Colonic mucosa (tissue), 4 donors: Measurements from ENCODE around the gene ARID5B. TPM values are rescaled to one million over a fixed set of nuclear protein-coding genes. Genes with fewer than 3 reads are reported as not detected.

Source experiments
- DNase-seq: peaks from one replicate; pipeline ENCODE4 v3.0.0-alpha.2; 2020
- H3K27ac ChIP-seq: fragments of 200-600 bp; one replicate; pipeline ENCODE4 v1.8.0; 2021
- H3K27me3 ChIP-seq: fragments of 200-600 bp; one replicate; pipeline ENCODE4 v1.8.0; 2021
- H3K36me3 ChIP-seq: fragments of 200-600 bp; one replicate; pipeline ENCODE4 v1.8.0; 2021
- H3K4me1 ChIP-seq: fragments of 200-600 bp; one replicate; pipeline ENCODE4 v1.8.0; 2021; ENCODE audit warnings: mild to moderate bottlenecking
- H3K4me3 ChIP-seq: fragments of 200-600 bp; one replicate; pipeline ENCODE4 v1.8.0; 2021
- H3K9ac ChIP-seq, 2 donors: one replicate each; pipeline ENCODE4 v1.7.0; 2013; ENCODE audit warnings: control low read depth in 2 of 2, low read depth in 2 of 2, low read length in 2 of 2
- H3K9me3 ChIP-seq: fragments of 200-600 bp; one replicate; pipeline ENCODE4 v1.8.0; 2021
- intact Hi-C: fragments of 100-400 bp; cut with DNase I; formaldehyde crosslinking; loops from one replicate; pipeline ENCODE4 v1.14.1; 2022
- total RNA-seq, 2 donors: library from RNA; stranded (reverse); fragmentation: NEBNext Ultra II Directional in 1 of 2; extraction: Animal tissue kit (Norgen Biotek cat#: 25700) in 1 of 2; gene quantifications; one replicate each; pipeline ENCODE4 v1.2.1, GENCODE V29; 2021
- TF ChIP-seq, protein P1 (sequence below): fragments of 200-600 bp; IDR thresholded peaks from one replicate; pipeline ENCODE4 v1.8.0; 2022; ENCODE audit warnings: antibody characterized with exemption, mild to moderate bottlenecking
- donor health status: healthy.
- donor health status: DM: no; HTN: no; CAD: no.
- donor health status: DM: no; HTN: no; CAD: no.

Gene ARID5B
- total RNA-seq, 2 donors from 2014 or later, result 18.8 to 27.2 TPM

DNA sequence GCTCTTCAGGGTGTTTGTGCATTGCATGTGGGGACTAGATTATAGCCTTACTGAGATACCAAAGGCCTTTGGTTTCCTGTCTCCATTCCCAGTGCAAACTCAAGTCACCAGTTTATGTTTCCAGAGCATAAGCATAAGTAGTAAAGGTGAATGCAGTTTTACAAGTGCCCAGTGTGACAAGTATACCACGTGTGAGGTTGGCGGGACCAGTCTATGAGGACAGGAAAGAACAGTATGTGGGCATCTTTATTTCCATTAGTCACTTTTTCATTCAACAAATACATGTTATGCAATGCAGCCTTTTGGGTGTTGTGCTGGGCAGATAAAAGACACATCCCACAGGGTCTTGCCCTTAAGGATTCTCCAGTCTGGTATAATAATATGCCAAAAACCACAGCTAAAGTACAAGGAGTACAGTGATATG lies 146.5 kb downstream of the ARID5B start:
- peak; percentile 50 for DNase-seq
- Histone ChIP-seq H3K27ac (peak overlapping the region; percentile 79), H3K27me3 (no peaks in the 10 kb centered on the region), H3K4me3 (no peak overlapping the region), H3K9me3 (no peaks in the 10 kb centered on the region), H3K4me1 (peaks cover 4% of the 10 kb centered on the region), H3K9ac (peak overlapping the region in 1 of 2 donors; percentile 90), H3K36me3 (no peaks in the 10 kb centered on the region)
- TF ChIP-seq, protein P1, sequence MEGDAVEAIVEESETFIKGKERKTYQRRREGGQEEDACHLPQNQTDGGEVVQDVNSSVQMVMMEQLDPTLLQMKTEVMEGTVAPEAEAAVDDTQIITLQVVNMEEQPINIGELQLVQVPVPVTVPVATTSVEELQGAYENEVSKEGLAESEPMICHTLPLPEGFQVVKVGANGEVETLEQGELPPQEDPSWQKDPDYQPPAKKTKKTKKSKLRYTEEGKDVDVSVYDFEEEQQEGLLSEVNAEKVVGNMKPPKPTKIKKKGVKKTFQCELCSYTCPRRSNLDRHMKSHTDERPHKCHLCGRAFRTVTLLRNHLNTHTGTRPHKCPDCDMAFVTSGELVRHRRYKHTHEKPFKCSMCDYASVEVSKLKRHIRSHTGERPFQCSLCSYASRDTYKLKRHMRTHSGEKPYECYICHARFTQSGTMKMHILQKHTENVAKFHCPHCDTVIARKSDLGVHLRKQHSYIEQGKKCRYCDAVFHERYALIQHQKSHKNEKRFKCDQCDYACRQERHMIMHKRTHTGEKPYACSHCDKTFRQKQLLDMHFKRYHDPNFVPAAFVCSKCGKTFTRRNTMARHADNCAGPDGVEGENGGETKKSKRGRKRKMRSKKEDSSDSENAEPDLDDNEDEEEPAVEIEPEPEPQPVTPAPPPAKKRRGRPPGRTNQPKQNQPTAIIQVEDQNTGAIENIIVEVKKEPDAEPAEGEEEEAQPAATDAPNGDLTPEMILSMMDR, result no peak
- intact Hi-C loops, result no loop called here

DNA sequence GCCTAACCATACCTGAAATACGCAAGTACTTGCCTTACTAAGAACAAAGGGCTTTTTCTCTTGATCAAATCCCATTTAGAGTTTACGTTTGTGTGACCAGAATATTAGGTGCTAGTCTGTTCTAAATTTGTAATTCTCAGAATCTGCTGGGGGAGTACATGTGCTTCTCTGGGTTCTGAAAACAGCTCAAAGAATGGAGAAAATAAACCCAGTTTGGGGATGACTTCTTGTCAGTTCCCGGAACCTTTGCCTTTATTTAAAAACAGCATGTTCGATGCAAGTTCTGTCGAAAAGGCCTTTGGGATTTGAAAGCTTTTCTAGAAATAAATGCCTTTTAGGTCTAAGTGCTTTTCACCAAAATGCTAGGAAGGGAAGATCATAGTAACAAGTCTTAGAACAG lies 147.0 kb downstream of the ARID5B start:
- H3K36me3 ChIP-seq, result no peaks in the 10 kb centered on the region
- peak overlapping the region; percentile 31 for H3K4me3 ChIP-seq
- H3K9ac ChIP-seq, result peak overlapping the region in 1 of 2 donors; percentile 90
- intact Hi-C loops, result no loop called here
- TF ChIP-seq, protein P1, result no peak
- no peaks in the 10 kb centered on the region for H3K9me3 ChIP-seq
- H3K4me1 ChIP-seq, result peaks cover 4% of the 10 kb centered on the region
- DNase-seq, result no peak
- H3K27me3 ChIP-seq, result no peaks in the 10 kb centered on the region
- peak overlapping the region; percentile 79 for H3K27ac ChIP-seq

DNA sequence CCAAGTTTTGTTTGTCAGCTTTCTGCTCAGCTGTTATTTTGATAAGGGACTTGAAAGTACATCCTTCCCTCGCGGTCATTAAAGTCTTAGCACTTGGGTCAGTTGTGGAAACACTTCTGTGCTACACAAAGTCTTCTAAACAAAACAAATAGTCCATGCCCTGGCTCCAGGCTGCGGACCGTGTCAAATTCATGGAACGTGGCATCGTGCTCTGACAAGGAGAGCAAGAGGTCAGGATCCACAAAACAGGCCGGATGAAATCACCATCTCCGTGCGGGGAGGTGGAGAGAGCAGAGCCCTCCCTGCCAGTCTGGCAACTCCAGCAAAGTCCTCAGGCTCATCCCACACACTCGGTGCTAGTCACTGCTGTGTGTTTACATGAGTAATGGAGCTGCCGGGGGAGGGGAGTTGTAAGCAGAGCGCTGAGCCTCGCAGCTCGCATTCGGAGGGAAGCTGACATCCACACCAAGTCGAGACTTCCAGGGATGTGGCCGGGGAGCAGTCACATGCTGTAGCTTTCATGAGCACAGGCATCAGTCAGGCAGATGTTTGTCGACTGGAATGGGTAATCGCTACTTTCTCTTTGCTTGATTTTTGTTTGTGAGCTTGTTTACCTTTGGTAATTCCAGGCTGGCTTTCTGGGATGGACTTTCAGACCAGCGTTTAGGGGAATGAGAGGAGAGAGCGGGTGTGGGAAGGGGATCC lies 147.6 kb downstream of the ARID5B start:
- Histone ChIP-seq H3K36me3 (no peaks in the 10 kb centered on the region), H3K27ac (peak overlapping the region; percentile 79), H3K4me1 (peaks cover 4% of the 10 kb centered on the region), H3K9me3 (no peaks in the 10 kb centered on the region), H3K27me3 (no peaks in the 10 kb centered on the region), H3K9ac (peak overlapping the region; percentile 79 to 90), H3K4me3 (peak overlapping the region; percentile 31)
- DNase-seq, result peak; percentile 80
- TF ChIP-seq, protein P1, result no peak
- intact Hi-C loops, result no loop called here

DNA sequence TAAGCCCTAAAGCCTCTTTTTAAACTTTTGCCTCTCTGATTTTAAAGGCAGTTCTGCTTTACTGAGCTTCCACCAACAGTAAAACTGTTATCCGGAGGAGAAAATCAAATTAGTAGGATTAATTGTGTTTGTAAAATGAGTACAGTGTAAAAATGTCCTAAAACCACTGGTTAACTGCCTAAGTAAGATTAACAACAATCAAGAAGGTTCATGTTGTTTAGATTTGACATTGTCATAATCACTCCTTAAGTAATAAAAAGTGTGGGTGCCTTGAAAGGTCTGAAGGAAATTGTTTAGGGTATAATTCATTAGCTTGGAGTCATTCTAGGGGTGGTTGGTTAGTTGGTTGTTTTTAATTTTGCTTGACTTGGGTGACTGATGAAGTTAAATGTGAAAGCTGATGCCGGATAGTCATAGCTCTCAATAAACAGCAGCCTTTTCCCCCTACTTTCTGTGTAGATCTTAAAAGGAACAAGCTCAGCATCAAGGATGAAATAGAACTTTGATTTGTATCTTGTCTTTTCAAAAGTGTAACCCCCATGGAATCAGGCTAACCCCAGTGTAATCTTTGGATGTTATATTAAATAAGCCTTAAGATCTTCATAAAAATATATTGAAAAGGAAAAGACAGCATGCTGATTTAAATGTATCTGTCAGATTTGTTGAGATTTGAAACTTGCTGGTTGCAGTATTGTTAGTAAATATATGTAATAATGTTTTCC lies 148.3 kb downstream of the ARID5B start:
- DNase-seq, result no peak
- H3K36me3 ChIP-seq, result no peaks in the 10 kb centered on the region
- TF ChIP-seq, protein P1, result no peak
- H3K9me3 ChIP-seq, result no peaks in the 10 kb centered on the region
- H3K4me3 ChIP-seq, result peak overlapping the region; percentile 31
- H3K9ac ChIP-seq, result peak overlapping the region; percentile 79 to 90
- H3K4me1 ChIP-seq, result peaks cover 4% of the 10 kb centered on the region
- no peaks in the 10 kb centered on the region for H3K27me3 ChIP-seq
- peak overlapping the region; percentile 79 for H3K27ac ChIP-seq
- intact Hi-C loops, result no loop called here

DNA sequence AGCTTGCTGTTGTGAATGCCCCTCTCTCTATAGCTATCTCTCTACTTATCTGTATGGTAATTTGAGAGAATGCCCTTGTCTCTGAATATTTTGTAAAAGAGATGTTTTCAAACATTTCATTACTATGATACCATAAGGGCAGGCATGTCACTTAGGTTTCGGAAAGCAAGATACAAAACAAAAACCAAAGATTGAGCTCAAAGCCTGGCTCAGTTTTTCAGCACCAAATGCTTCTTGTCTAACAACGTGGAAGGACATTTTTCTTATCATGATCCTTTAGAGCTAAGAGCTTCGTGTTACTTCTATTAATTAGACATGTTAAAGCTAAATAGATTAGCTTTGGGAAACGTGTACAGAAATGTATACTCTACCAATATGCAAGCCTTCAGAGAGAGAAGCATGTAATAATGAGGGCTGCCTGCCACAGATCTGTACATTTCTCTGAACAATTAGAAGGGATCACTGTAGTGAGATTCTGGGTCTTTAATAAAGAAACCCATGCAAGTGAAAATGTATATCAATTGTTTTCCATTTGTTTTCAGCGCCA lies 148.9 kb downstream of the ARID5B start:
- TF ChIP-seq, protein P1, result no peak
- Histone ChIP-seq H3K4me1 (peaks cover 4% of the 10 kb centered on the region), H3K4me3 (peak overlapping the region; percentile 31)

More for the DNA sequence above, 148.9 kb downstream of the ARID5B start:
- H3K9me3 ChIP-seq, result no peaks in the 10 kb centered on the region
- intact Hi-C loops, result no loop called here
- no peak for DNase-seq
- no peaks in the 10 kb centered on the region for H3K36me3 ChIP-seq
- H3K9ac ChIP-seq, result peak overlapping the region; percentile 37 to 70
- peak overlapping the region; percentile 79 for H3K27ac ChIP-seq
- no peaks in the 10 kb centered on the region for H3K27me3 ChIP-seq
